ENCODE measurements around the gene CEP57L1.
"Not testable (repeated sequence)": the region's sequence is repeated elsewhere in the genome, so short reads cannot be mapped to it uniquely, and the experiment has no call there.

CEP57L1 gene

DNA sequence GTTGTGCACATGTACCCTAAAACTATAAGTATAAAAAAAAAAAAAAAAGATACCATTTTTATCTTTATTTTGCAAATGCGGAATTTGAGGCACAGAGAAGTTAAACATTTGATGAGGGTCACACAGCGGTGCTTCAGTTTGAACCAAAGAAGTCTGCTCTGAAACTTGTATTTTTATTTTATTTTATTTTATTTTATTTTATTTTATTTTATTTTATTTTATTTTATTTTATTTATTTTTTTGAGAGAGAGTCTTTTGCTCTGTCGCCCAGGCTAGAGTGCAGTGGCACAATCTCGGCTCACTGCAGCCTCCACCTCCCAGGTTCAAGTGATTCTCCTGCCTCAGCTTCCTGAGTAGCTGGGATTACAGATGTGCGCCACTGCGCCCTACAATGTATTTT is 41.2 kb downstream of the CEP57L1 start:
- no CpG with 5 or more reads among the region's 6 CpGs for WGBS (ENCODE audit: extremely low coverage, insufficient coverage, insufficient read length)
- not testable (repeated sequence) for H3K14ac ChIP-seq (ENCODE audit: low read length); H4K8ac ChIP-seq (ENCODE audit: low read depth, low read length); H3K79me1 ChIP-seq (ENCODE audit: low read length); H2AK5ac ChIP-seq (ENCODE audit: low read length); H3K27me3 ChIP-seq (ENCODE audit: insufficient read depth, low read length); H4K12ac ChIP-seq (ENCODE audit: low read depth, low read length); H2BK120ac ChIP-seq (ENCODE audit: insufficient read depth, low read length, poor library complexity); H2AFZ ChIP-seq (ENCODE audit: insufficient read depth, low read length, poor library complexity); H3K9ac ChIP-seq (ENCODE audit: low read length); H4K91ac ChIP-seq (ENCODE audit: low read depth, low read length); DNase-seq; H3K23ac ChIP-seq (ENCODE audit: low read length); H3K4me2 ChIP-seq (ENCODE audit: low read length); H3K4me3 ChIP-seq (ENCODE audit: low read depth, low read length); H3K79me2 ChIP-seq (ENCODE audit: control insufficient read depth, insufficient read depth, low read length, poor library complexity); H3K18ac ChIP-seq (ENCODE audit: low read length); H2BK12ac ChIP-seq (ENCODE audit: low read length); H2BK5ac ChIP-seq (ENCODE audit: low read depth, low read length, poor library complexity); H3K4ac ChIP-seq (ENCODE audit: low read depth, low read length); H3K9me3 ChIP-seq (ENCODE audit: insufficient read depth, low read depth, low read length); H3K36me3 ChIP-seq (ENCODE audit: control insufficient read depth in 1 of 2, insufficient read depth in 2 of 2, low read length in 2 of 2); H3K4me1 ChIP-seq (ENCODE audit: control insufficient read depth in 1 of 2, insufficient read depth in 2 of 2, low read length in 2 of 2); H3K27ac ChIP-seq (ENCODE audit: low read depth, low read length)

GRCh38 chr6:109139109-109139508 is 43.8 kb downstream of the CEP57L1 start:
- Histone ChIP-seq H3K27me3 (ENCODE audit: insufficient read depth, low read length) (no peaks in the 10 kb centered on the region), H2BK120ac (ENCODE audit: insufficient read depth, low read length, poor library complexity) (no peak overlapping the region), H4K91ac (ENCODE audit: low read depth, low read length) (no peak overlapping the region), H3K4me3 (ENCODE audit: low read depth, low read length) (no peak overlapping the region), H3K23ac (ENCODE audit: low read length) (no peak overlapping the region), H3K4ac (ENCODE audit: low read depth, low read length) (no peak overlapping the region), H2BK12ac (ENCODE audit: low read length) (no peak overlapping the region), H2AK5ac (ENCODE audit: low read length) (no peak overlapping the region), H3K14ac (ENCODE audit: low read length) (no peak overlapping the region), H3K79me2 (ENCODE audit: control insufficient read depth, insufficient read depth, low read length, poor library complexity) (no peaks in the 10 kb centered on the region), H3K9me3 (ENCODE audit: insufficient read depth, low read depth, low read length) (no peaks in the 10 kb centered on the region), H2AFZ (ENCODE audit: insufficient read depth, low read length, poor library complexity) (no peak overlapping the region), H3K4me1 (ENCODE audit: control insufficient read depth in 1 of 2, insufficient read depth in 2 of 2, low read length in 2 of 2) (no peaks in the 10 kb centered on the region), H3K9ac (ENCODE audit: low read length) (no peak overlapping the region), H3K79me1 (ENCODE audit: low read length) (no peaks in the 10 kb centered on the region), H4K8ac (ENCODE audit: low read depth, low read length) (no peak overlapping the region), H3K18ac (ENCODE audit: low read length) (no peak overlapping the region), H3K36me3 (ENCODE audit: control insufficient read depth in 1 of 2, insufficient read depth in 2 of 2, low read length in 2 of 2) (peaks cover 2% of the 10 kb centered on the region in 2 experiments), H4K12ac (ENCODE audit: low read depth, low read length) (no peak overlapping the region), H3K27ac (ENCODE audit: low read depth, low read length) (no peak overlapping the region), H3K4me2 (ENCODE audit: low read length) (no peak overlapping the region), H2BK5ac (ENCODE audit: low read depth, low read length, poor library complexity) (no peak overlapping the region)
- peak; percentile 63 to 76 for DNase-seq
- no CpG with 5 or more reads among the region's 6 CpGs for WGBS (ENCODE audit: extremely low coverage, insufficient coverage, insufficient read length)

DNA sequence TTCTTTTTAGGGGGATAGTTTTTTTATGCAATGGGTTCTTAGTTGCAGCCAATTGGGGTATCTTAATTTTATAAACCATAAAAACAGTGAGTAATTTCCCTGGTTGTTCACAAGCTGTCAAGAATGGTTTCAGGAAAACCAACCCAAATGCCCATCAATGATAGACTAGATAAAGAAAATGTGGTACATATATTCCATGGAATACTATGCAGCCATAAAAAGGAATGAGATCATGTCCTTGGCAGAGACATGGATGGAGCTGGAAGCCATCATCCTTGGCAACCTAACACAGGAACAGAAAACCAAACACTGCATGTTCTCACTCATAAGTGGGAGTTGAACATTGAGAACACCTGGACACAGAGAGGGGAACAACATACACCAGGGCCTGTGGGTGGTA is 46.8 kb downstream of the CEP57L1 start:
- not testable (repeated sequence) for H3K4me2 ChIP-seq (ENCODE audit: low read length); H2BK120ac ChIP-seq (ENCODE audit: insufficient read depth, low read length, poor library complexity); H3K23ac ChIP-seq (ENCODE audit: low read length); H2AK5ac ChIP-seq (ENCODE audit: low read length); H3K27me3 ChIP-seq (ENCODE audit: insufficient read depth, low read length); H2AFZ ChIP-seq (ENCODE audit: insufficient read depth, low read length, poor library complexity); DNase-seq; H3K36me3 ChIP-seq (ENCODE audit: control insufficient read depth in 1 of 2, insufficient read depth in 2 of 2, low read length in 2 of 2); H3K4me3 ChIP-seq (ENCODE audit: low read depth, low read length); H4K12ac ChIP-seq (ENCODE audit: low read depth, low read length); H2BK5ac ChIP-seq (ENCODE audit: low read depth, low read length, poor library complexity); H3K79me2 ChIP-seq (ENCODE audit: control insufficient read depth, insufficient read depth, low read length, poor library complexity); H3K79me1 ChIP-seq (ENCODE audit: low read length); H3K9ac ChIP-seq (ENCODE audit: low read length); H3K14ac ChIP-seq (ENCODE audit: low read length); H2BK12ac ChIP-seq (ENCODE audit: low read length); H4K8ac ChIP-seq (ENCODE audit: low read depth, low read length); H3K9me3 ChIP-seq (ENCODE audit: insufficient read depth, low read depth, low read length); H3K27ac ChIP-seq (ENCODE audit: low read depth, low read length); H3K4ac ChIP-seq (ENCODE audit: low read depth, low read length); H3K4me1 ChIP-seq (ENCODE audit: control insufficient read depth in 1 of 2, insufficient read depth in 2 of 2, low read length in 2 of 2); H4K91ac ChIP-seq (ENCODE audit: low read depth, low read length); H3K18ac ChIP-seq (ENCODE audit: low read length)

DNA sequence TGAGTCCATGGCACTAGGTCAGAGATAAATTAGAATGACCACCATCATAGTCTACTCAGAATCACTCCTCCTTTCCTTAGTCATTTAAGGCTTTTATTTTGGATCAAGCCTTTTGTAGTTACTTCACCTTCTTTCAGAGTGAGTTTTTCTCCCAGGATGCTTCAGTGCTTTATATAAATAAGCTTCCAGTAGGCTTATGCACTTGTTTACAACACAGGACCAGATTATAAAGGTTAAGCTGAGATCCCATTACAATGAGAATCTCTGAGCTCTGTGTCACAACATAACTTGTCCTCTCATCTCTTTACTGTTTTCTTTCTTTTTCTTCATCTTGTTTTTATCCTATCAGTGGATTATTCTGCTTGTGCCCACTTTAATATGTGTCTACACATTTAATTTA is 47.9 kb downstream of the CEP57L1 start:
- Histone ChIP-seq H3K23ac (ENCODE audit: low read length) (no peak overlapping the region), H3K9me3 (ENCODE audit: insufficient read depth, low read depth, low read length) (no peaks in the 10 kb centered on the region), H3K9ac (ENCODE audit: low read length) (no peak overlapping the region), H3K27me3 (ENCODE audit: insufficient read depth, low read length) (no peaks in the 10 kb centered on the region), H3K27ac (ENCODE audit: low read depth, low read length) (no peak overlapping the region), H4K8ac (ENCODE audit: low read depth, low read length) (no peak overlapping the region), H3K36me3 (ENCODE audit: control insufficient read depth in 1 of 2, insufficient read depth in 2 of 2, low read length in 2 of 2) (peaks cover 2% of the 10 kb centered on the region in 2 experiments), H3K4me3 (ENCODE audit: low read depth, low read length) (no peak overlapping the region), H2BK120ac (ENCODE audit: insufficient read depth, low read length, poor library complexity) (no peak overlapping the region), H3K4me1 (ENCODE audit: control insufficient read depth in 1 of 2, insufficient read depth in 2 of 2, low read length in 2 of 2) (no peaks in the 10 kb centered on the region), H3K79me2 (ENCODE audit: control insufficient read depth, insufficient read depth, low read length, poor library complexity) (no peaks in the 10 kb centered on the region), H3K18ac (ENCODE audit: low read length) (no peak overlapping the region), H3K4ac (ENCODE audit: low read depth, low read length) (no peak overlapping the region), H2BK12ac (ENCODE audit: low read length) (no peak overlapping the region), H2BK5ac (ENCODE audit: low read depth, low read length, poor library complexity) (no peak overlapping the region), H3K14ac (ENCODE audit: low read length) (no peak overlapping the region), H2AFZ (ENCODE audit: insufficient read depth, low read length, poor library complexity) (no peak overlapping the region), H3K4me2 (ENCODE audit: low read length) (no peak overlapping the region), H4K91ac (ENCODE audit: low read depth, low read length) (no peak overlapping the region), H3K79me1 (ENCODE audit: low read length) (no peaks in the 10 kb centered on the region), H2AK5ac (ENCODE audit: low read length) (no peak overlapping the region), H4K12ac (ENCODE audit: low read depth, low read length) (no peak overlapping the region)
- DNase-seq = no peak

DNA sequence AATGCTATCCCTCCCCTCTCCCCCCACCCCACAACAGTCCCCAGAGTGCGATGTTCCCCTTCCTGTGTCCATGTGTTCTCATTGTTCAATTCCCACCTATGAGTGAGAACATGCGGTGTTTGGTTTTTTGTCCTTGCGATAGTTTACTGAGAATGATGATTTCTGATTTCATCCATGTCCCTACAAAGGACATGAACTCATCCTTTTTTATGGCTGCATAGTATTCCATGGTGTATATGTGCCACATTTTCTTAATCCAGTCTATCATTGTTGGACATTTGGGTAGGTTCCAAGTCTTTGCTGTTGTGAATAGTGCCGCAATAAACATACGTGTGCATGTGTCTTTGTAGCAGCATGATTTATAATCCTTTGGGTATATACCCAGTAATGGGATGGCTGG is 52.9 kb downstream of the CEP57L1 start:
- H3K79me1 ChIP-seq (ENCODE audit: low read length); H4K12ac ChIP-seq (ENCODE audit: low read depth, low read length); H3K23ac ChIP-seq (ENCODE audit: low read length); H3K18ac ChIP-seq (ENCODE audit: low read length); H3K27ac ChIP-seq (ENCODE audit: low read depth, low read length); H2BK12ac ChIP-seq (ENCODE audit: low read length); H3K36me3 ChIP-seq (ENCODE audit: control insufficient read depth in 1 of 2, insufficient read depth in 2 of 2, low read length in 2 of 2); H4K91ac ChIP-seq (ENCODE audit: low read depth, low read length); H2BK5ac ChIP-seq (ENCODE audit: low read depth, low read length, poor library complexity); H3K9me3 ChIP-seq (ENCODE audit: insufficient read depth, low read depth, low read length); H3K4me2 ChIP-seq (ENCODE audit: low read length); H2BK120ac ChIP-seq (ENCODE audit: insufficient read depth, low read length, poor library complexity); DNase-seq; H3K79me2 ChIP-seq (ENCODE audit: control insufficient read depth, insufficient read depth, low read length, poor library complexity); H2AFZ ChIP-seq (ENCODE audit: insufficient read depth, low read length, poor library complexity); H2AK5ac ChIP-seq (ENCODE audit: low read length); H4K8ac ChIP-seq (ENCODE audit: low read depth, low read length); H3K14ac ChIP-seq (ENCODE audit: low read length); H3K4me3 ChIP-seq (ENCODE audit: low read depth, low read length); H3K4me1 ChIP-seq (ENCODE audit: control insufficient read depth in 1 of 2, insufficient read depth in 2 of 2, low read length in 2 of 2); H3K27me3 ChIP-seq (ENCODE audit: insufficient read depth, low read length); H3K9ac ChIP-seq (ENCODE audit: low read length); H3K4ac ChIP-seq (ENCODE audit: low read depth, low read length): not testable (repeated sequence)
- WGBS (ENCODE audit: extremely low coverage, insufficient coverage, insufficient read length) = no CpG with 5 or more reads among the region's 5 CpGs

Measured in trophoblast cell (in vitro differentiated cells and primary cell).